ENCODE data around the gene TFF3. TPM values are rescaled to one million over a fixed set of nuclear protein-coding genes. Genes with fewer than 3 reads are reported as not detected.

The TFF3 gene
- total RNA-seq, 4 donors from 2014 or later = 2.5 to 24.4 (median 9.3) TPM

DNA sequence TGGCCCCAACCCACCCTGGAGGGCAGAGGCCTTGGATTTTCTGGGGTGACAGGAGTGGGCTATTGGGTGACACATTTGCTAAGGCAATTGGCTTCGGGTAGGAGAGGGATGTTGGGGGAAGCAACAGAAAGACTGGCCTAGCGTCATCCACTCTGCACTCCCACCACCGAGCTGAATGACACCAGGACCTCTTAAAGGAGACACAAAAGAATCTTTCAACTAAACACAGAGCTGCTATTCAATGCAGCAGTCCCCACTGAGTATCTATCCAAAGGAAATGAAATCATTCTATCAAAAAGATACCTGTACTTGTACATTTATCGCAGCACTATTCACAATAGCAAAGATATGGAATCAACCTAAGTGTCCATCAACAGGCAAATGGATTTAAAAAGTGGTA is 29.4 kb upstream of the TFF3 start:
- WGBS = 81% methylated on average over 4 of the region's 4 CpGs
- H3K4me3 ChIP-seq = no peak overlapping the region
- H3K27ac ChIP-seq (replicated peaks in 1 of 4) = no peak overlapping the region
- intact Hi-C loops (cut with DNase I) = no loop called here
- H3K9me3 ChIP-seq = no peaks in the 10 kb centered on the region
- DNase-seq (ENCODE audit: extremely low spot score) = no peak
- no peak for TF ChIP-seq POLR2AphosphoS5 (IDR thresholded peaks at IDR 0.05)
- TF ChIP-seq EP300 (IDR thresholded peaks at IDR 0.05) = no peak
- TF ChIP-seq POLR2A (IDR thresholded peaks at IDR 0.05; ENCODE audit: low read depth) = no peak
- TF ChIP-seq, protein P1, sequence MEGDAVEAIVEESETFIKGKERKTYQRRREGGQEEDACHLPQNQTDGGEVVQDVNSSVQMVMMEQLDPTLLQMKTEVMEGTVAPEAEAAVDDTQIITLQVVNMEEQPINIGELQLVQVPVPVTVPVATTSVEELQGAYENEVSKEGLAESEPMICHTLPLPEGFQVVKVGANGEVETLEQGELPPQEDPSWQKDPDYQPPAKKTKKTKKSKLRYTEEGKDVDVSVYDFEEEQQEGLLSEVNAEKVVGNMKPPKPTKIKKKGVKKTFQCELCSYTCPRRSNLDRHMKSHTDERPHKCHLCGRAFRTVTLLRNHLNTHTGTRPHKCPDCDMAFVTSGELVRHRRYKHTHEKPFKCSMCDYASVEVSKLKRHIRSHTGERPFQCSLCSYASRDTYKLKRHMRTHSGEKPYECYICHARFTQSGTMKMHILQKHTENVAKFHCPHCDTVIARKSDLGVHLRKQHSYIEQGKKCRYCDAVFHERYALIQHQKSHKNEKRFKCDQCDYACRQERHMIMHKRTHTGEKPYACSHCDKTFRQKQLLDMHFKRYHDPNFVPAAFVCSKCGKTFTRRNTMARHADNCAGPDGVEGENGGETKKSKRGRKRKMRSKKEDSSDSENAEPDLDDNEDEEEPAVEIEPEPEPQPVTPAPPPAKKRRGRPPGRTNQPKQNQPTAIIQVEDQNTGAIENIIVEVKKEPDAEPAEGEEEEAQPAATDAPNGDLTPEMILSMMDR (IDR thresholded peaks at IDR 0.05) = no peak
- no peaks in the 10 kb centered on the region for H3K36me3 ChIP-seq
- no peaks in the 10 kb centered on the region for H3K4me1 ChIP-seq
- peaks cover 0 to 32% (median 0%) of the 10 kb centered on the region in 4 donors for H3K27me3 ChIP-seq

DNA sequence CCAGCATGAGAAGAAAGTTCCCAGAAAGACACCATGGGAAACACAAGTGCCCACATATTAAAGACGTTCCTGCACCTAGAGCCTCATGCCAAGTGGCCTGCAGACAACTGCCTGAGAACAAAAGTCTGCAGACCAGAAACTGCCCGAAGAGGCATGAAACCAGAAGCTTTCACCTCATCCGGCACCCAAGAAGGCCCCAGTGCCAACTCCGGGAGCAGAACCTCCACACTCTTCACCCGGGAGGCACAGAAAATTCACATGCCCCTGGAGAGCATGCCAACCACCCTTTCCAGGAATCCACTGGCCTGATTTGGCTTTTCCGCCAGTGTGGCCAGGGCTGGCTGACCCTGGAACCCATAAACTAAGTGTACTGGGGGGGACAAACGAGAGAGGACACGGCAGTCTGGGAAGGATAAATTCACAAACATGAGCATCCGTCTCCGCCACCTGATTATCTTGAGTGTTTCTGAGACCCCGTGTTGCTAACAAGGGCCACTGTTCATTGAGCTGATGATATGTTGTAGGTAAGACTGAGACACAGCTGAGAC is 28.8 kb upstream of the TFF3 start:
- no peaks in the 10 kb centered on the region for H3K4me1 ChIP-seq
- no peaks in the 10 kb centered on the region for H3K9me3 ChIP-seq
- H3K36me3 ChIP-seq = no peaks in the 10 kb centered on the region
- 92% methylated on average over 9 of the region's 11 CpGs for WGBS
- no peak overlapping the region for H3K27ac ChIP-seq (replicated peaks in 1 of 4)
- no peak for TF ChIP-seq EP300 (IDR thresholded peaks at IDR 0.05)
- TF ChIP-seq, protein P1 (IDR thresholded peaks at IDR 0.05) = no peak
- TF ChIP-seq POLR2A (IDR thresholded peaks at IDR 0.05; ENCODE audit: low read depth) = no peak
- no peak for TF ChIP-seq POLR2AphosphoS5 (IDR thresholded peaks at IDR 0.05)
- H3K27me3 ChIP-seq = peaks cover 0 to 26% (median 0%) of the 10 kb centered on the region in 4 donors
- no peak overlapping the region for H3K4me3 ChIP-seq
- DNase-seq (ENCODE audit: extremely low spot score) = no peak
- intact Hi-C loops (cut with DNase I) = no loop called here

DNA sequence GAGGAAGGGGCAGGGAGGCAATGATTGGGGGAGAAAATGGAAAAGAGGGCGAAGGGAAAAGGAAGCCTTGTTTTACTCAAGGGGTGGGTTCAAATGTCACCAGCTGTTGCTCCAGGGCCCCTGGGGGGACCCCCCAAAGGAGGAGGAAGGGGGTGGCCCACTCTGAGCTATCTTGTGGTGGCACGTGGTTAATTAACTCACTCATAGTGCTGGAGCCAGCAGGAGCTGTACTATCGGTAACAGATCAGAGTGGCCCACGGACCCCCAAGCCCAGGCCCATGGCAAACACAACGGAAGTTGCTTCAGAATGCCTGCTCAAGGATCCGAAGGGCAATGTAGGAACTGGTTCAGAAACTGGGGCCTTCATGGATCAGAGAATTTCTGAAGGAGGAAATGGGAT is 28.3 kb upstream of the TFF3 start:
- H3K9me3 ChIP-seq = no peaks in the 10 kb centered on the region
- H3K36me3 ChIP-seq = no peaks in the 10 kb centered on the region
- peaks cover 0 to 2% (median under 1%) of the 10 kb centered on the region in 4 donors for H3K4me1 ChIP-seq
- H3K4me3 ChIP-seq = no peak overlapping the region
- no peak for DNase-seq (ENCODE audit: extremely low spot score)
- intact Hi-C loops (cut with DNase I) = no loop called here
- WGBS = 87% methylated on average over 6 of the region's 6 CpGs
- TF ChIP-seq, protein P1 (IDR thresholded peaks at IDR 0.05) = no peak
- no peak for TF ChIP-seq POLR2A (IDR thresholded peaks at IDR 0.05; ENCODE audit: low read depth)
- H3K27ac ChIP-seq (replicated peaks in 1 of 4) = no peak overlapping the region
- H3K27me3 ChIP-seq = peaks cover 0 to 21% (median 0%) of the 10 kb centered on the region in 4 donors

DNA sequence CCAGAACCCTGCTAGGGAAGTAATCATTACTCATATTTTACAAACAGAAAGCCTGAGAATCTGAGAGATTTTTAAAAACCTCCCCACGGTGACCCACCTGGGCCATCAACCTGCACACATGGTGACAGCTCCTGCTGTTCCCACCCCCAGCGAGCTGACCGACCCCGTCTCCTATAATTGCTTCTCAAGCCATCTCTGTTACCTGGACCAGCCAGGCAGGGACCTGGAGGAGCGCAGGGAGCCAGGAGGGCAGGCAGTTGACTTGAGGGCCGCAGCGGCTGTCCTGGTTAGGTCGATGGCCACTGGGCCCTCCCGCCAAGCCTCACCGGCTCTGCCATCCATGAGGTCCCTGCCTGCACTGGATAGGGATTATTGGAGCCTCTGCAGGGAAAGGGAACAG is 27.9 kb upstream of the TFF3 start:
- WGBS = 92% methylated on average over 10 of the region's 10 CpGs
- TF ChIP-seq EP300 (IDR thresholded peaks at IDR 0.05) (no peak), POLR2AphosphoS5 (IDR thresholded peaks at IDR 0.05) (no peak), POLR2A (IDR thresholded peaks at IDR 0.05; ENCODE audit: low read depth) (no peak)
- TF ChIP-seq, protein P1 (IDR thresholded peaks at IDR 0.05) = no peak
- Histone ChIP-seq H3K9me3 (no peaks in the 10 kb centered on the region), H3K4me3 (no peak overlapping the region), H3K4me1 (peaks cover 0 to 7% (median 5%) of the 10 kb centered on the region in 4 donors), H3K36me3 (no peaks in the 10 kb centered on the region), H3K27me3 (peaks cover 0 to 20% (median 0%) of the 10 kb centered on the region in 4 donors), H3K27ac (replicated peaks in 1 of 4) (no peak overlapping the region)
- intact Hi-C loops (cut with DNase I) = no loop called here
- no peak for DNase-seq (ENCODE audit: extremely low spot score)
